ENCODE results near the gene JPH3.

- TF ChIP-seq CTCF (IDR thresholded peaks at IDR 0.05; ENCODE audit: low read depth, low read length, poor library complexity, severe bottlenecking) (no peak), EZH2phosphoT487 (IDR thresholded peaks at IDR 0.05; ENCODE audit: borderline replicate concordance, low read length) (no peak)
These were observed 36.4 kb downstream of the JPH3 start for GRCh38 chr16:87638736-87639135.

Data from DOHH2 (cell line).